ENCODE results near the gene NKAIN4.

Gene NKAIN4

GRCh38 chr20:63216849-63217471, 37.3 kb downstream of the NKAIN4 start:
- DNase-seq, result no peak

GRCh38 chr20:63216041-63216848, 38.0 kb downstream of the NKAIN4 start, which contains the start of gene YTHDF1:
Gene YTHDF1, minus strand, starts transcription at chr20:63216131. Its CDS starts 239 bp downstream, at chr20:63215892.
- DNase-seq, result peak; percentile 80 to 94 (median 86)

DNA sequence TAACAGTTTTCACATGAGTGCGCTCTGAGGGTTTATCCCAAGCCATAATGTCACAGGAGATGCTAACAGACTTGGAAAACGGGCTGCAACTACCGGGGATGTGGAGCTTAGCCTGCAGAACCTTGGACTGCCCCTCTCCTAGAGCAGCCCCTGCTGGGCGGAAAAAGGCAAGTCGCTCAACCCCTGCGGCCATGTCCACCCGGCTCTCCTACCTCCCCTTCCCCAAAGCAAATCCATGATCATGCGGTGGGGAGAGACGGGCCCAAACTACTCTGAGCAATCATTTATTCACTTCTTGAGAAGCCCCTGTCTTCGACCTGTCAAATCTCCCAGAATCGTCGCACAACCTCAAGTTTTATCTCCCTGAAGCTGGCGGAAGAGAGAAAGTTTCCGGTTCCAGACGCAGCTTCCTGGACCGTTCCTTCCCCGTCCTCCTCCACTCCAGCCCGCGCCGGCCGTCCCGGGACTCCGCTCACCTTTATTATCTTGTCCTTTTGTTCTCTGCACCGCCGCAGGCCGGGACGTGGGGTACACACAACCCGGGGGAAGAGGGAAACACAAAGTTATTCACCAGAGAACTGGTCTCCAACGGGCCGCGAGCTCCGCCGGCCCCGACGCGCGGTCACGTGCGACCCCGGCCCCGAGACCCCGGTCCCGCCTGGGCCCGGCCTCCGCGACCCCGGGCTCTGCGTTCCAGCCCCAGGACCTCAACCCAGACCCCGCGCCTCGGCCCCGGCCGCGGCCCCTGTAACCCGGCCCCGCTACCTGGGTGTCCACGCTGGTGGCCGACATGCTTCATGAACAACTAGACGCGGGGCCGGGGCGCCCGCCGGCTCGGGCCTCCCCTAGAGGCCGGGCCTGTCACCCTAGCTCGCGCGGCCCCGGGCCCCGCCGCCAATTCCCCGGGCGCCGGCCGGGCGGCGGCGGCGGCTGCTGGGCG, 38.9 kb downstream of the NKAIN4 start:
- DNase-seq, result no peak

DNA sequence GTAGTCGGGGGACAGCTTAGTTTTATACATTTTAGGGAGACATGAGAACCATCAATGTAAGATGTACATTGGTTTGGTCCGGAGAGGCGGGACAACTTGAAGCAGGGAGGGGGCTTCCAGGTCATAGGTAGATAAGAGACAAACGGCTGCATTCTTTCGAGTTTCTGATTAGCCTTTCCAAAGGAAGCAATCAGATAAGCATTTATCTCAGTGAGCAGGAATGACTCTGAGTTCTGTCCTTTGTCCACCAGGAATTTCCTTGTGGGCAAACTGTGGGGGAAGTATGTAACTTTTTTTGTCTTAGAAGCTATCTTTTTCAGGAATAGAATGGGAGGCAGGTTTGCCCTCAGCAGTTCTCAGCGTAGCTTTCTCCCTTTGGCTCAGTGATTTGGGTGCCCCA, 39.7 kb downstream of the NKAIN4 start:
- DNase-seq, result no peak

GRCh38 chr20:63212792-63213191, 41.5 kb downstream of the NKAIN4 start:
- DNase-seq, result no peak

- no peak for DNase-seq
Observed at GRCh38 chr20:63212393-63212730, 41.9 kb downstream of the NKAIN4 start.

- DNase-seq, result no peak
Observed at GRCh38 chr20:63210011-63210605, 44.2 kb downstream of the NKAIN4 start.

DNA sequence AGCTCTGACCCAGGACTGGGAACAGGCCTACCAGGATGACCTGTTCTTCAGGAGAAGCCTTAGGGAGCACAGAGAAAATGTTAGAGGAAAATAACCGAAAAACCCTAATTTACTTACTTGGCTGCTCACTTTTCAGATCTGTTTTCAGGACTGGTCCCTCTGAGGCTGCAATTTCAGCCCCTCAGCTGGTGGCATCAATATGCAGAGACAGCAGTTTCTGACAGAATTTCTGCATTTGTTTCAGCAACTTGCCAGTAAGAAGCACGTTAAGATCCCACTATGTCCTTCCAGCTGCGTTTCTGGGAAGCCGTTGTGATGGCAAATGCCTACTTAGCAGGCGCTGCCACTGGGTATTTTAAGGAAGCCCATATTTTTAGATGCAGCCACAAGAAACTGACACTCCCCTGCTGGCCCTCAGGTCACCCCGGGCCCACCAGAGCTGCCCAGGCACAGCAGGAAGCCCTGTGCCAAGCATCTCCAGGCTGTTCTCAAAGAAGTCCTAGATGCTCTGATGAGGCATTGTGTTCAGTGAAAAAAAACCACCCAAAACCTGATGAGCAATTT, 45.8 kb downstream of the NKAIN4 start:
- no peak for DNase-seq

DNA sequence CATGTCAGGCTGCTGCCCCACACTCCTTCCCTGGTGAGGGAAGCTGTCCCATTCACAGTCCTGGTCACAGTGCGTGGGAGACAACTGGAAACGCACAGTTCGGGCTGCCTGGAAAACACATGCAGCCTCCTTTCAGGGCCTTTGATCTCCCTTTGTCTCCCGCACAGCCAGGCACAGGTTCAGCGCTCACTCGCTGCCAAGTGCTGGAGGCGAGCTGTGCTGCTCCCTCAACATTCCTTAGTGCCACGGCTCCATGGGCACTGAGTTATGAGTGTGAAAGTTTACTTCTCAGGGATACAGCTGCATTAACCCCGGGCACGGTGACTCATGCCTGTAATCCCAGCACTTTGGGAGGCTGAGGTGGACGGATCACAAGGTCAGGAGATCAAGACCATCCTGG, 47.4 kb downstream of the NKAIN4 start:
- no peak for DNase-seq

- DNase-seq, result no peak
Observed at GRCh38 chr20:63205896-63206295, 48.4 kb downstream of the NKAIN4 start.

- DNase-seq, result no peak
Observed at GRCh38 chr20:63204362-63204761, 49.9 kb downstream of the NKAIN4 start.

GRCh38 chr20:63202811-63203526, 51.3 kb downstream of the NKAIN4 start:
- DNase-seq, result no peak

- no peak for DNase-seq
Observed at GRCh38 chr20:63202021-63202420, 52.2 kb downstream of the NKAIN4 start.

DNA sequence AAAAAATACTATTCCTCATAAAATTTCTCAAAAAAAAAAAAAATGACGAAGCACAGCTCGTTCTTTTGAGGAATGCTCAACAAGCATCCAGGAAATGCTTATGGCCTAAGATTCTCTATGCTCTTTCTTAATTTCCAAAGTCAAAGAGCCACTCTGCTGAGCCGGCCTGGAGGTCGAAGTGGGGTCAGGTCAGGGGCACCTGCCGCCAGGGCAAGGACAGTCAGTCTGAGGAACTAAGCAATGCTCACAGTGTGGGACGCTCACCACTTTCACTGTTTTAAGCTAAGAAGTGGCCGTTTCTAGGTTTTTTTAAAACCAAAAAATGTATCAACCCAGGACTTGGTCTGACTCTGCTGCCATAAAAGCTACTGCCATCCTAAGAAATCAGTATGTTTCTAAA, 55.7 kb downstream of the NKAIN4 start:
- no peak for DNase-seq

DNA sequence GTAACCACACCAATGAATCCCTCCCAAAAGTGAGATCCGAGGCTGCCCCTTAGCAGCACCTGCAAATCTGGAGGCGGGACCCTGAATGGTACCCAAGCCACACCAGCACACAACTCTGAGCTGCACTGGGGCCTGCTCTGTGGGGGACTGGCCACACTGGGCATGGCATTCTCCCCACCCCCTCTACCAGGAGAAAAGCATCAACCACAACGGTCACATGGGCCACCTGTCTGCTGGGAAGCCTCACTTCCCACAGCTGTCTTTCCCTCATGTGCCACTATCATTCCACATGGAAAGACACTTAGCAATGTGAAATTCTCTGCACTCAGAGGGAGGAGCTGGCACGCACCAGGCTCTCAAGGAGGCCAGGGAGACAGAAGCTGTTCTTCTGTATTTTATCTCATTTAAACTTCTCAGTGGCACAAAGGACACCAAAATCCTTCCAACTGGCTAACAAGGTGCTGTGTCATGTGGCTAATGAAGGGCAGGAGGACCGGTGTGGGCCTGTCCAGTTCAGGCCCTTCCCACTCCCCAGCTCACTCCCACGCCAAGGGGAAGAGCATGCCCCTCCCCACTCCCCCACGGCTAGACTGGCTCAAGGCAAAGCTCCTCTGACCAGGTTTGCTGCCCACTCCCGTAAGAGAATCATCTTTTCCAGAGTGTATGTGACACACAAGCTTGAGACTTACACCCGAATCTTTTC, 57.3 kb downstream of the NKAIN4 start:
- DNase-seq, result no peak

GRCh38 chr20:63194797-63195173, 59.5 kb downstream of the NKAIN4 start:
- DNase-seq, result no peak

- no peak for DNase-seq
Observed at GRCh38 chr20:63194007-63194796, 60.1 kb downstream of the NKAIN4 start.

DNA sequence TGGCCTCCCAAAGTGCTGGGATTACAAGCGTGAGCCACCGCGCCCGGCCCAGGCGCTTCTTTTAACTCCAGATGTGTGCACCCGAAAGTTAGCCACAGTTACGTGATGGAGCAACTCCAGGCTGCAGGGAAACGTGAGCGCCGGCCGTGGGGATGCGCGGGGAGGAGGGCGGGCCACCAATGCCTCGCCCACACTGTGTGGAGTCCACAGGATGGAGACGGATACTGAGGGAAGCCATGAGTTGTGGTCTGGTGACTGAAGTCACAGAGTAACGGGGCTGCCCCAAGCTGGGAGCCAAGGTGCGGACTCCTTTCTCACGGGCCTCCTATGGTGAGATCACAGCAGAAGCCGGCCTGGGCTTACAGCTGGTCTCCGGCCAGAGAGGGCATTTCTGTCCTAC, 61.5 kb downstream of the NKAIN4 start:
- no peak for DNase-seq

GRCh38 chr20:63191400-63191799, 62.9 kb downstream of the NKAIN4 start:
- no peak for DNase-seq

- no peak for DNase-seq
Observed at GRCh38 chr20:63190828-63191227, 63.4 kb downstream of the NKAIN4 start.

All from activated naive CD4-positive, alpha-beta T cell (primary cell).